ENCODE results near the gene ATXN10. TPM values are rescaled to one million over a fixed set of nuclear protein-coding genes. Genes with fewer than 3 reads are reported as not detected.

Gene ATXN10
- total and polyA plus RNA-seq, 2 experiments from 2014 or later = 99.0 to 163 TPM

DNA sequence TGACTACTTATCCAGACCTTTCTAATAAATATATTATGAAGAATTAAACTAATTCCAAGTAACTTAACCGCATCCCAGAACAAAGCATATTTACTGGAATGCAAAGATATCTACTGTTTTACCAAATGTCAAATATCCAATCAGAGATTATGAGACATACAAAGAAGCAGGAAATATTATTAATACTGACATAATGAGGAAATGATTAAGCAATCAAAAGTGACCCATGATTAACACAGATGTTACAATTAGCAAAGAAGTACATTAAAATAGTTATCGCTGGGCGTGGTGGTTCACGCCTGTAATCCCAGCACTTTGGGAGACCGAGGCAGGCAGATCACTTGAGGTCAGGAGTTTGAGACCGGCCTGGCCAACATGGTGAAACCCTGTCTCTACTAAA lies 200.1 kb downstream of the ATXN10 start (continued):
- TF ChIP-seq, protein P1, sequence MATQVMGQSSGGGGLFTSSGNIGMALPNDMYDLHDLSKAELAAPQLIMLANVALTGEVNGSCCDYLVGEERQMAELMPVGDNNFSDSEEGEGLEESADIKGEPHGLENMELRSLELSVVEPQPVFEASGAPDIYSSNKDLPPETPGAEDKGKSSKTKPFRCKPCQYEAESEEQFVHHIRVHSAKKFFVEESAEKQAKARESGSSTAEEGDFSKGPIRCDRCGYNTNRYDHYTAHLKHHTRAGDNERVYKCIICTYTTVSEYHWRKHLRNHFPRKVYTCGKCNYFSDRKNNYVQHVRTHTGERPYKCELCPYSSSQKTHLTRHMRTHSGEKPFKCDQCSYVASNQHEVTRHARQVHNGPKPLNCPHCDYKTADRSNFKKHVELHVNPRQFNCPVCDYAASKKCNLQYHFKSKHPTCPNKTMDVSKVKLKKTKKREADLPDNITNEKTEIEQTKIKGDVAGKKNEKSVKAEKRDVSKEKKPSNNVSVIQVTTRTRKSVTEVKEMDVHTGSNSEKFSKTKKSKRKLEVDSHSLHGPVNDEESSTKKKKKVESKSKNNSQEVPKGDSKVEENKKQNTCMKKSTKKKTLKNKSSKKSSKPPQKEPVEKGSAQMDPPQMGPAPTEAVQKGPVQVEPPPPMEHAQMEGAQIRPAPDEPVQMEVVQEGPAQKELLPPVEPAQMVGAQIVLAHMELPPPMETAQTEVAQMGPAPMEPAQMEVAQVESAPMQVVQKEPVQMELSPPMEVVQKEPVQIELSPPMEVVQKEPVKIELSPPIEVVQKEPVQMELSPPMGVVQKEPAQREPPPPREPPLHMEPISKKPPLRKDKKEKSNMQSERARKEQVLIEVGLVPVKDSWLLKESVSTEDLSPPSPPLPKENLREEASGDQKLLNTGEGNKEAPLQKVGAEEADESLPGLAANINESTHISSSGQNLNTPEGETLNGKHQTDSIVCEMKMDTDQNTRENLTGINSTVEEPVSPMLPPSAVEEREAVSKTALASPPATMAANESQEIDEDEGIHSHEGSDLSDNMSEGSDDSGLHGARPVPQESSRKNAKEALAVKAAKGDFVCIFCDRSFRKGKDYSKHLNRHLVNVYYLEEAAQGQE (IDR thresholded peaks at IDR 0.05; ENCODE audit: unreplicated experiment) = no peak
- no peak for TF ChIP-seq EZH2 (IDR thresholded peaks at IDR 0.05; ENCODE audit: low read depth, unreplicated experiment)

DNA sequence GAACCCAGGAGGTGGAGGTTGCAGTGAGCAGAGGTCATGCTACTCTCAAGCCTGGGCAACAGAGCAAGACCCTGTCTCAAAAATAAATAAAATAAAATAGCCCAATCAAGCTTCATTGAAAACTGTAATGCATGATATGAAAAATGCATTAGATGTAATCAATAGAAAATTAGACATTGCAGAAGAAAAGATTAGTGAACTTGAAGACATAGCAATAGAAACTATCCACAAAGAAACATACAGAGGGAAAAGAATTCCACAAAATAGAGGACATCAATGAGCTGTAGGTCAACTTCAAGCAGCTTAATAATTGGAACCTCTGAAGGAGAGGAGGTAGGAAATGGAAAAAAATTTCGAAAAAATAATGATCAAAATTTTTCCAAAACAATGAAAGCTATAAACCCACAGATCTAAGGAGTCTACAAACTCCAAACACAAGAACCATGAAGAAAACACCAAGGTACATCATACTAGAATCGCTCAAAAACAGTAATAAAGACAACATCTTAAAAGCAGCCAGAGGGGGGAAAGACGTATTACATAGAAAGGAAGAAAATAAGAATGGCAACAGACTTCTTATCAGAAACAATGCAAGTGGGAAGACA lies 201.1 kb downstream of the ATXN10 start:
- no peaks in the 10 kb centered on the region; the same call in 1 of the 3 replicates for H3K9me3 Mint-ChIP-seq
- Histone ChIP-seq H3K4me3 (no peak overlapping the region), H3F3A (replicated peaks; ENCODE audit: low read depth) (no peaks in the 10 kb centered on the region), H4K20me1 (replicated peaks; ENCODE audit: insufficient read depth) (no peaks in the 10 kb centered on the region; the same call in 1 of the 2 replicates), H2AFZ (no peak overlapping the region), H3K4me1 (ENCODE audit: insufficient read depth) (no peaks in the 10 kb centered on the region; the same call in 1 of the 2 replicates), H3K27ac (ENCODE audit: low read depth) (no peak overlapping the region), H3K79me2 (replicated peaks; ENCODE audit: insufficient read depth) (no peaks in the 10 kb centered on the region), H3K9me2 (ENCODE audit: insufficient read depth) (no peaks in the 10 kb centered on the region), H3K4me2 (no peak overlapping the region), H3K27me3 (ENCODE audit: insufficient read depth) (peaks cover 22% of the 10 kb centered on the region), H3K36me3 (ENCODE audit: insufficient read depth) (no peaks in the 10 kb centered on the region)
- no peak for ATAC-seq
- H3K27ac Mint-ChIP-seq = no peak overlapping the region
- DNase-seq (ENCODE audit: low spot score) = no peak
- peaks cover 27% of the 10 kb centered on the region for H3K27me3 Mint-ChIP-seq (ENCODE audit: insufficient read depth, low read depth, poor library complexity)
- H3K4me1 Mint-ChIP-seq = peaks cover 15% of the 10 kb centered on the region
- H3K36me3 Mint-ChIP-seq (ENCODE audit: low read depth) = no peaks in the 10 kb centered on the region
- no peak overlapping the region for H3K4me3 Mint-ChIP-seq
- TF ChIP-seq EZH2phosphoT487 (IDR thresholded peaks at IDR 0.05; ENCODE audit: unreplicated experiment) = no peak
- no peak for TF ChIP-seq CREB1 (CRISPR knock-in tag; IDR thresholded peaks at IDR 0.05; ENCODE audit: low read depth)
- TF ChIP-seq EZH2 (IDR thresholded peaks at IDR 0.05; ENCODE audit: low read depth, unreplicated experiment) = no peak
- no peak for TF ChIP-seq STAT1 (IDR thresholded peaks at IDR 0.05; ENCODE audit: unreplicated experiment)
- TF ChIP-seq, protein P1 (IDR thresholded peaks at IDR 0.05; ENCODE audit: unreplicated experiment) = no peak
- TF ChIP-seq POLR2AphosphoS5 (IDR thresholded peaks at IDR 0.05; ENCODE audit: low read depth) = no peak
- TF ChIP-seq, protein P2, sequence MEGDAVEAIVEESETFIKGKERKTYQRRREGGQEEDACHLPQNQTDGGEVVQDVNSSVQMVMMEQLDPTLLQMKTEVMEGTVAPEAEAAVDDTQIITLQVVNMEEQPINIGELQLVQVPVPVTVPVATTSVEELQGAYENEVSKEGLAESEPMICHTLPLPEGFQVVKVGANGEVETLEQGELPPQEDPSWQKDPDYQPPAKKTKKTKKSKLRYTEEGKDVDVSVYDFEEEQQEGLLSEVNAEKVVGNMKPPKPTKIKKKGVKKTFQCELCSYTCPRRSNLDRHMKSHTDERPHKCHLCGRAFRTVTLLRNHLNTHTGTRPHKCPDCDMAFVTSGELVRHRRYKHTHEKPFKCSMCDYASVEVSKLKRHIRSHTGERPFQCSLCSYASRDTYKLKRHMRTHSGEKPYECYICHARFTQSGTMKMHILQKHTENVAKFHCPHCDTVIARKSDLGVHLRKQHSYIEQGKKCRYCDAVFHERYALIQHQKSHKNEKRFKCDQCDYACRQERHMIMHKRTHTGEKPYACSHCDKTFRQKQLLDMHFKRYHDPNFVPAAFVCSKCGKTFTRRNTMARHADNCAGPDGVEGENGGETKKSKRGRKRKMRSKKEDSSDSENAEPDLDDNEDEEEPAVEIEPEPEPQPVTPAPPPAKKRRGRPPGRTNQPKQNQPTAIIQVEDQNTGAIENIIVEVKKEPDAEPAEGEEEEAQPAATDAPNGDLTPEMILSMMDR (conservative IDR thresholded peaks at IDR 0.05; ENCODE audit: low read depth in 2 of 2) = no peak
- TF ChIP-seq, protein P3, sequence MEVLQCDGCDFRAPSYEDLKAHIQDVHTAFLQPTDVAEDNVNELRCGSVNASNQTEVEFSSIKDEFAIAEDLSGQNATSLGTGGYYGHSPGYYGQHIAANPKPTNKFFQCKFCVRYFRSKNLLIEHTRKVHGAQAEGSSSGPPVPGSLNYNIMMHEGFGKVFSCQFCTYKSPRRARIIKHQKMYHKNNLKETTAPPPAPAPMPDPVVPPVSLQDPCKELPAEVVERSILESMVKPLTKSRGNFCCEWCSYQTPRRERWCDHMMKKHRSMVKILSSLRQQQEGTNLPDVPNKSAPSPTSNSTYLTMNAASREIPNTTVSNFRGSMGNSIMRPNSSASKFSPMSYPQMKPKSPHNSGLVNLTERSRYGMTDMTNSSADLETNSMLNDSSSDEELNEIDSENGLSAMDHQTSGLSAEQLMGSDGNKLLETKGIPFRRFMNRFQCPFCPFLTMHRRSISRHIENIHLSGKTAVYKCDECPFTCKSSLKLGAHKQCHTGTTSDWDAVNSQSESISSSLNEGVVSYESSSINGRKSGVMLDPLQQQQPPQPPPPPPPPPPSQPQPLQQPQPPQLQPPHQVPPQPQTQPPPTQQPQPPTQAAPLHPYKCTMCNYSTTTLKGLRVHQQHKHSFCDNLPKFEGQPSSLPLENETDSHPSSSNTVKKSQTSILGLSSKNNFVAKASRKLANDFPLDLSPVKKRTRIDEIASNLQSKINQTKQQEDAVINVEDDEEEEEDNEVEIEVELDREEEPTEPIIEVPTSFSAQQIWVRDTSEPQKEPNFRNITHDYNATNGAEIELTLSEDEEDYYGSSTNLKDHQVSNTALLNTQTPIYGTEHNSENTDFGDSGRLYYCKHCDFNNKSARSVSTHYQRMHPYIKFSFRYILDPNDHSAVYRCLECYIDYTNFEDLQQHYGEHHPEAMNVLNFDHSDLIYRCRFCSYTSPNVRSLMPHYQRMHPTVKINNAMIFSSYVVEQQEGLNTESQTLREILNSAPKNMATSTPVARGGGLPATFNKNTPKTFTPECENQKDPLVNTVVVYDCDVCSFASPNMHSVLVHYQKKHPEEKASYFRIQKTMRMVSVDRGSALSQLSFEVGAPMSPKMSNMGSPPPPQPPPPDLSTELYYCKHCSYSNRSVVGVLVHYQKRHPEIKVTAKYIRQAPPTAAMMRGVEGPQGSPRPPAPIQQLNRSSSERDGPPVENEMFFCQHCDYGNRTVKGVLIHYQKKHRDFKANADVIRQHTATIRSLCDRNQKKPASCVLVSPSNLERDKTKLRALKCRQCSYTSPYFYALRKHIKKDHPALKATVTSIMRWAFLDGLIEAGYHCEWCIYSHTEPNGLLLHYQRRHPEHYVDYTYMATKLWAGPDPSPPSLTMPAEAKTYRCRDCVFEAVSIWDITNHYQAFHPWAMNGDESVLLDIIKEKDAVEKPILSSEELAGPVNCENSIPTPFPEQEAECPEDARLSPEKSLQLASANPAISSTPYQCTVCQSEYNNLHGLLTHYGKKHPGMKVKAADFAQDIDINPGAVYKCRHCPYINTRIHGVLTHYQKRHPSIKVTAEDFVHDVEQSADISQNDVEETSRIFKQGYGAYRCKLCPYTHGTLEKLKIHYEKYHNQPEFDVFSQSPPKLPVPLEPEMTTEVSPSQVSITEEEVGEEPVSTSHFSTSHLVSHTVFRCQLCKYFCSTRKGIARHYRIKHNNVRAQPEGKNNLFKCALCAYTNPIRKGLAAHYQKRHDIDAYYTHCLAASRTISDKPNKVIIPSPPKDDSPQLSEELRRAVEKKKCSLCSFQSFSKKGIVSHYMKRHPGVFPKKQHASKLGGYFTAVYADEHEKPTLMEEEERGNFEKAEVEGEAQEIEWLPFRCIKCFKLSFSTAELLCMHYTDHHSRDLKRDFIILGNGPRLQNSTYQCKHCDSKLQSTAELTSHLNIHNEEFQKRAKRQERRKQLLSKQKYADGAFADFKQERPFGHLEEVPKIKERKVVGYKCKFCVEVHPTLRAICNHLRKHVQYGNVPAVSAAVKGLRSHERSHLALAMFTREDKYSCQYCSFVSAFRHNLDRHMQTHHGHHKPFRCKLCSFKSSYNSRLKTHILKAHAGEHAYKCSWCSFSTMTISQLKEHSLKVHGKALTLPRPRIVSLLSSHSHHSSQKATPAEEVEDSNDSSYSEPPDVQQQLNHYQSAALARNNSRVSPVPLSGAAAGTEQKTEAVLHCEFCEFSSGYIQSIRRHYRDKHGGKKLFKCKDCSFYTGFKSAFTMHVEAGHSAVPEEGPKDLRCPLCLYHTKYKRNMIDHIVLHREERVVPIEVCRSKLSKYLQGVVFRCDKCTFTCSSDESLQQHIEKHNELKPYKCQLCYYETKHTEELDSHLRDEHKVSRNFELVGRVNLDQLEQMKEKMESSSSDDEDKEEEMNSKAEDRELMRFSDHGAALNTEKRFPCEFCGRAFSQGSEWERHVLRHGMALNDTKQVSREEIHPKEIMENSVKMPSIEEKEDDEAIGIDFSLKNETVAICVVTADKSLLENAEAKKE (CRISPR knock-in tag; IDR thresholded peaks at IDR 0.05) = no peak
- no peak for TF ChIP-seq JUNB (IDR thresholded peaks at IDR 0.05; ENCODE audit: unreplicated experiment)

Data from GM23338 (cell line).